ENCODE data around the gene TMEM163. TPM values are rescaled to one million over a fixed set of nuclear protein-coding genes. Genes with fewer than 3 reads are reported as not detected.

The TMEM163 gene
- total RNA-seq, 1 experiment from 2014 or later, result 0.12 TPM

DNA sequence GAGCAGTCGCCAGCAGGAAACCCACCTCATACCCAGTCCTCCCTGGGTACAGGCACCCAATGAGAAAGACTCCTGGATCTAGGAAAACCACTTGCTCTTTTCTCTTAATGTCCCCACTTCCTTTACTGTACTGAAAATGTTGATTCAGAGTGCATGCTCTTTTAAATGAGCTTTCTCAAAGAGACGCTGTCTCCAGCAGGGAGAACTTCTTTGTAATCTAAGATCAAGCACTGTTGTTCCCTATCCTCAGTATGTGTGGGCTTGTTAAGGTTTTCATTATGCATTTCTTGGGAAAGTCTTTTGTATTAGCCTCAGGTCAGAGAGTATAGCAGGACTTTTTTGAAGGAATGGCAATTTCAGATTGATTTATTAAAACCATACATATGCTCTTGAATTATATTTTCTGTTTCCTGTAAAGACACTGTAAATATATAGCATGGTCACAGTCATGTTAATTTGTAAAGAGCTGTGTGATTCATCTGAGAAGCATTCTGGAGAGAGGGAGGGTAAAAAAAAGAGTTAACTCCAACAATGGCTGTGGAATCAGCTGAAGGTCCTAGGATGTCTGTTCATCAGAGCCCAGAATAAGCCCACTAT, 286.9 kb downstream of the TMEM163 start:
- Histone ChIP-seq H3K9me2 (ENCODE audit: insufficient read depth) (no peaks in the 10 kb centered on the region), H3K27me3 (ENCODE audit: insufficient read depth, low read length) (no peaks in the 10 kb centered on the region), H3K4me3 (replicated peaks in 1 of 2; ENCODE audit: low read depth in 1 of 2, low read length in 2 of 2) (no peak overlapping the region), H3K4me2 (ENCODE audit: low read length) (peak overlapping the region; percentile 36), H3K27ac (ENCODE audit: low read depth, low read length) (no peak overlapping the region), H3K9ac (ENCODE audit: low read length) (no peak overlapping the region), H3K36me3 (ENCODE audit: control insufficient read depth in 1 of 2, insufficient read depth in 2 of 2, low read length in 2 of 2) (no peaks in the 10 kb centered on the region), H3K4me1 (ENCODE audit: control insufficient read depth in 1 of 2, insufficient read depth in 2 of 2, low read length in 2 of 2) (peaks cover 4 to 13% of the 10 kb centered on the region in 2 experiments; a peak in 3 of 4 replicates), H2AFZ (ENCODE audit: low read depth, low read length, poor library complexity, severe bottlenecking) (no peak overlapping the region), H3K9me3 (ENCODE audit: control insufficient read depth in 1 of 2, insufficient read depth in 1 of 2, low read depth in 1 of 2, low read length in 2 of 2) (no peaks in the 10 kb centered on the region), H4K20me1 (ENCODE audit: insufficient read depth) (no peaks in the 10 kb centered on the region), H3K79me2 (ENCODE audit: insufficient read depth, low read length) (no peaks in the 10 kb centered on the region)
- no TSS peak for BruUV-seq (replicated peaks)
- POLR2A ChIA-PET, result no interaction called here
- ATAC-seq (peak; percentile 47), DNase-seq (ENCODE audit: low read depth, low spot score) (no peak)
- TF ChIP-seq SIN3A (IDR thresholded peaks at IDR 0.05; ENCODE audit: low read depth) (no peak), FOSL1 (IDR thresholded peaks at IDR 0.05; ENCODE audit: low read depth) (peak; percentile 23; the same call in 1 of the 2 replicates), CEBPB (IDR thresholded peaks at IDR 0.05; ENCODE audit: low read depth) (no peak), ZFX (IDR thresholded peaks at IDR 0.05) (no peak)
- TF ChIP-seq, protein P1, sequence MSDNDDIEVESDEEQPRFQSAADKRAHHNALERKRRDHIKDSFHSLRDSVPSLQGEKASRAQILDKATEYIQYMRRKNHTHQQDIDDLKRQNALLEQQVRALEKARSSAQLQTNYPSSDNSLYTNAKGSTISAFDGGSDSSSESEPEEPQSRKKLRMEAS (IDR thresholded peaks at IDR 0.05), result no peak
- TF ChIP-seq, protein P2, sequence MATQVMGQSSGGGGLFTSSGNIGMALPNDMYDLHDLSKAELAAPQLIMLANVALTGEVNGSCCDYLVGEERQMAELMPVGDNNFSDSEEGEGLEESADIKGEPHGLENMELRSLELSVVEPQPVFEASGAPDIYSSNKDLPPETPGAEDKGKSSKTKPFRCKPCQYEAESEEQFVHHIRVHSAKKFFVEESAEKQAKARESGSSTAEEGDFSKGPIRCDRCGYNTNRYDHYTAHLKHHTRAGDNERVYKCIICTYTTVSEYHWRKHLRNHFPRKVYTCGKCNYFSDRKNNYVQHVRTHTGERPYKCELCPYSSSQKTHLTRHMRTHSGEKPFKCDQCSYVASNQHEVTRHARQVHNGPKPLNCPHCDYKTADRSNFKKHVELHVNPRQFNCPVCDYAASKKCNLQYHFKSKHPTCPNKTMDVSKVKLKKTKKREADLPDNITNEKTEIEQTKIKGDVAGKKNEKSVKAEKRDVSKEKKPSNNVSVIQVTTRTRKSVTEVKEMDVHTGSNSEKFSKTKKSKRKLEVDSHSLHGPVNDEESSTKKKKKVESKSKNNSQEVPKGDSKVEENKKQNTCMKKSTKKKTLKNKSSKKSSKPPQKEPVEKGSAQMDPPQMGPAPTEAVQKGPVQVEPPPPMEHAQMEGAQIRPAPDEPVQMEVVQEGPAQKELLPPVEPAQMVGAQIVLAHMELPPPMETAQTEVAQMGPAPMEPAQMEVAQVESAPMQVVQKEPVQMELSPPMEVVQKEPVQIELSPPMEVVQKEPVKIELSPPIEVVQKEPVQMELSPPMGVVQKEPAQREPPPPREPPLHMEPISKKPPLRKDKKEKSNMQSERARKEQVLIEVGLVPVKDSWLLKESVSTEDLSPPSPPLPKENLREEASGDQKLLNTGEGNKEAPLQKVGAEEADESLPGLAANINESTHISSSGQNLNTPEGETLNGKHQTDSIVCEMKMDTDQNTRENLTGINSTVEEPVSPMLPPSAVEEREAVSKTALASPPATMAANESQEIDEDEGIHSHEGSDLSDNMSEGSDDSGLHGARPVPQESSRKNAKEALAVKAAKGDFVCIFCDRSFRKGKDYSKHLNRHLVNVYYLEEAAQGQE (IDR thresholded peaks at IDR 0.05; ENCODE audit: low read depth), result no peak
- CTCF ChIA-PET, result interaction anchor here (1.0 kb wide), 1 partner anchor 19 kb away, joined by 3 read pairs; no protein-coding TSS in a partner anchor
- intact Hi-C loops (cut with micrococcal nuclease), result no loop called here
- RAD21 ChIA-PET (ENCODE audit: low non-redundant PET in 1 of 2, low total read pairs in 2 of 2, uncharacterized antibody in 2 of 2, unreplicated experiment in 2 of 2), result no interaction called here

All from HCT116 (cell line).